Measurements from ENCODE around the gene PPP1R37.

Gene PPP1R37

DNA sequence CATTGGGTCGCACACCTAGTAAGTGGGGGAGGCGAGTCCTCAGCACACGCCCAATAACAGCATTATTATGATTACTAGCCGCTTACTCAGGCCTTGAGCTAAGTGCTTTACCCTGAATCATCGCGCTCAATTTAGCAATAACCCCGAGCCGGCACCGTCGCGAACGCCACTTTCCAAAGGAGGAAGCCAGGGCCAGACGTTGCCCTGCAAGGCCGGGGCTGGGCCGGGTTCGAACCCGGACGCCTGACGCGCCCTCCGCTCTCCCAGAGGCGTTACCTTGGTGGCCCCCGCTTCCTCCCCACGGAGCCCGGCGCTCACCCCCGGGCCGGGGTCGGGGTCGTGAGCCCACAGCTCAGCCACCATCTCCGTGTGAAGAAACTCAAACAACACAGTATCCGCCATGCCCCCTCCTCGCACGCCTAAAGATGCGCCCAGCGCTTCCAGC lies 84.9 kb downstream of the PPP1R37 start, which contains the start of gene TRAPPC6A:
Gene TRAPPC6A (minus strand): TSS at position 421 of the 445 bp plus-strand sequence. CDS start 19 bp downstream, at position 402.
- TF ChIP-seq ZNF70 (CRISPR knock-in tag; IDR thresholded peaks at IDR 0.05) (no peak), SNAI2 (CRISPR knock-in tag; IDR thresholded peaks at IDR 0.05) (no peak), ZFP3 (CRISPR knock-in tag; IDR thresholded peaks at IDR 0.05) (no peak)
- TF ChIP-seq, protein P1, sequence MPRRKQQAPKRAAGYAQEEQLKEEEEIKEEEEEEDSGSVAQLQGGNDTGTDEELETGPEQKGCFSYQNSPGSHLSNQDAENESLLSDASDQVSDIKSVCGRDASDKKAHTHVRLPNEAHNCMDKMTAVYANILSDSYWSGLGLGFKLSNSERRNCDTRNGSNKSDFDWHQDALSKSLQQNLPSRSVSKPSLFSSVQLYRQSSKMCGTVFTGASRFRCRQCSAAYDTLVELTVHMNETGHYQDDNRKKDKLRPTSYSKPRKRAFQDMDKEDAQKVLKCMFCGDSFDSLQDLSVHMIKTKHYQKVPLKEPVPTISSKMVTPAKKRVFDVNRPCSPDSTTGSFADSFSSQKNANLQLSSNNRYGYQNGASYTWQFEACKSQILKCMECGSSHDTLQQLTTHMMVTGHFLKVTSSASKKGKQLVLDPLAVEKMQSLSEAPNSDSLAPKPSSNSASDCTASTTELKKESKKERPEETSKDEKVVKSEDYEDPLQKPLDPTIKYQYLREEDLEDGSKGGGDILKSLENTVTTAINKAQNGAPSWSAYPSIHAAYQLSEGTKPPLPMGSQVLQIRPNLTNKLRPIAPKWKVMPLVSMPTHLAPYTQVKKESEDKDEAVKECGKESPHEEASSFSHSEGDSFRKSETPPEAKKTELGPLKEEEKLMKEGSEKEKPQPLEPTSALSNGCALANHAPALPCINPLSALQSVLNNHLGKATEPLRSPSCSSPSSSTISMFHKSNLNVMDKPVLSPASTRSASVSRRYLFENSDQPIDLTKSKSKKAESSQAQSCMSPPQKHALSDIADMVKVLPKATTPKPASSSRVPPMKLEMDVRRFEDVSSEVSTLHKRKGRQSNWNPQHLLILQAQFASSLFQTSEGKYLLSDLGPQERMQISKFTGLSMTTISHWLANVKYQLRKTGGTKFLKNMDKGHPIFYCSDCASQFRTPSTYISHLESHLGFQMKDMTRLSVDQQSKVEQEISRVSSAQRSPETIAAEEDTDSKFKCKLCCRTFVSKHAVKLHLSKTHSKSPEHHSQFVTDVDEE (CRISPR knock-in tag; IDR thresholded peaks at IDR 0.05): no peak
- ATAC-seq: peak; percentile 5

DNA sequence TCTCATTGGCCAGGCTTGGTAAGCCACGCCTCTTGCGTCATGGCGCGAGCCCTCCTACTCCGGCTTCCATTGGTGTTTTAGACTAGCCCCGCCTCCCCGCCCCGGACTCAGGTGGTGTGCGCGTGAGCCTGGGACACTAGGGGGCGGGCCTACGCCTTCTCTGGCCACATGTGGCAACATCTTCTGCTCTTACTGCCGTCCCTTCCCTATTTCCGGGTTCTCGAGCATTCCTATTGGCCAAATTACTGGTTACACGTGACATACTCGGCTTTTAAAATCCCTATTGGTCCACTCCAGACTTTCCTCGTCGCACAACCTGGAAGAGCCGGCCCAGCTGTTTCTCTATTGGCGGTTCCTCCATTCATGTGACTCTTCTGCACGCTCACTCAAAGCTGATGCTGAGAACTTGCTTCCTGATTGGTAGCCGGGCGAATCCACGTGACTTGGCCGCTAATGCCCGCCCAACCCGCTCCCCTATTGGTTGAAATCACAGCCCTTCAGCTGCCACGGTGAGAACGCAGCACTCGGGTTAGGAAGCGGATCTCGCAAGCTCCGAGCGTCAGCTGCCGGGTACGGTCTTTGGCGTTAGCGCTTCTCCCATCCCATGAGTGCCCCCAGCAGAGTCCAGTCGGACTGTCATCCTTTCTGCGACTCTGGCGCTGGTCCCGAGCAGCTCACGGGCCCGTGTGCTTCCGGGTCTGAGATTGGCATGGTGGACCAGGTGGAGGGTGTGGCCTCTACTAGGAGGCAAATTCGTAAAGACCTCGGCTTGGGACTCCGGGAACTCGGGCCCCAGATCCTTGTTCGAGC lies 85.5 kb downstream of the PPP1R37 start, which contains the start of gene BLOC1S3:
Gene BLOC1S3 (plus strand): TSS at position 523 of the 810 bp plus-strand sequence. CDS start 513 bp downstream, outside the sequence.
- peak; percentile 97 for TF ChIP-seq ARNTL (CRISPR knock-in tag; IDR thresholded peaks at IDR 0.05; ENCODE audit: borderline replicate concordance, low read depth)
- TF ChIP-seq ESRRG (CRISPR knock-in tag; IDR thresholded peaks at IDR 0.05): no peak
- peak; percentile 94 for ATAC-seq

DNA sequence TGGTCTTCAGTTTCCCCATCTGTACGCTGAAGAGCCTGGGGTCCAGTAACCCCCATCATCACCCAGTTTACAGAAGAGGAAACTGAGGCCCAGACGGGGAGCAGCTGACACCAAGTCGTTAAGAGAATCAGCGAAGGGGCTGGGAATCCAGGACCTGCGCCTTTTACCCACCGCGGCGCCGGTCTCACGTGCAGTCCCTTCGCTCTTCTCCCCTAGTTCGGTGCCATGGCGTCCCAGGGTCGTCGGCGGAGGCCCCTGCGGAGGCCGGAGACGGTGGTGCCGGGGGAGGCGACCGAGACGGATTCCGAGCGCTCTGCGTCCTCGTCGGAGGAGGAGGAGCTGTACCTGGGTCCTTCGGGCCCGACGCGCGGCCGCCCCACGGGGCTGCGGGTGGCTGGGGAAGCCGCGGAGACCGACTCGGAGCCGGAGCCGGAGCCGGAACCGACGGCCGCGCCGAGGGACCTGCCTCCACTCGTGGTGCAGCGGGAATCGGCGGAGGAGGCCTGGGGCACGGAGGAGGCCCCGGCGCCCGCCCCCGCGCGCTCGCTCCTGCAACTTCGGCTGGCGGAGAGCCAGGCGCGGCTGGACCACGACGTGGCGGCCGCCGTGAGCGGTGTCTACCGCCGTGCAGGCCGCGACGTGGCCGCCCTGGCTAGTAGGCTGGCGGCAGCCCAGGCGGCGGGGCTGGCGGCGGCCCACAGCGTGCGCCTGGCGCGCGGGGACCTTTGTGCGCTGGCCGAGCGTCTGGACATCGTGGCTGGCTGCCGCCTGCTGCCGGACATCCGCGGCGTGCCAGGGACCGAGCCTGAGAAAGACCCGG lies 86.3 kb downstream of the PPP1R37 start:
- TF ChIP-seq CSDC2 (CRISPR knock-in tag; IDR thresholded peaks at IDR 0.05) (0 out of 2 replicates have a peak, but pooled peaks have one; percentile 18), PPARA (CRISPR knock-in tag; IDR thresholded peaks at IDR 0.05; ENCODE audit: borderline replicate concordance) (no peak)
- no peak for ATAC-seq

DNA sequence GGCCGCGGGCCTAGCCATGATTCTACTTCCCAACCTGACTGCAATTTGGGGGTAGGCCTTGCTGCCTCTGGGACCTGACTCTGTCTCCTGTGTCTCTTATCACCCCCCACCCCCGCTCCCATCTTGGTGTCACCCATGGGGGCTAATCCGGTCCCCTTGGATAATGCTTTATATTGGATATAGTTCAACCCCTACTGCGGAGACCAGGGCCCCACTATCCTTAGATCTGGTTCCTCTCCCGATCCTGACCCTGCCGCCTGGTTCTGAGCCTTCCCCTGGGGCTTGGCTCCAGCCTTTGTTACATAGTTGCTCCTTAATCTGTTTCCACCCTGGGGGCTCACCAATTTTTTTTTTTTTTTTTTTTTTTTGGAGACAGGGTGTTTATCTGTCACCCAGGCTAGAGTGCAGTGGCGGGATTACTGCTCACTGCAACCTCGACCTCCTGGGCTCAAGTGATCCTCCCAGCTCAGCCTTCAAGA lies 87.0 kb downstream of the PPP1R37 start:
- no peak for ATAC-seq
- TF ChIP-seq GLIS3 (CRISPR knock-in tag; IDR thresholded peaks at IDR 0.05) (no peak), ZNF70 (CRISPR knock-in tag; IDR thresholded peaks at IDR 0.05) (no peak), ZFP30 (CRISPR knock-in tag; IDR thresholded peaks at IDR 0.05) (no peak)

DNA sequence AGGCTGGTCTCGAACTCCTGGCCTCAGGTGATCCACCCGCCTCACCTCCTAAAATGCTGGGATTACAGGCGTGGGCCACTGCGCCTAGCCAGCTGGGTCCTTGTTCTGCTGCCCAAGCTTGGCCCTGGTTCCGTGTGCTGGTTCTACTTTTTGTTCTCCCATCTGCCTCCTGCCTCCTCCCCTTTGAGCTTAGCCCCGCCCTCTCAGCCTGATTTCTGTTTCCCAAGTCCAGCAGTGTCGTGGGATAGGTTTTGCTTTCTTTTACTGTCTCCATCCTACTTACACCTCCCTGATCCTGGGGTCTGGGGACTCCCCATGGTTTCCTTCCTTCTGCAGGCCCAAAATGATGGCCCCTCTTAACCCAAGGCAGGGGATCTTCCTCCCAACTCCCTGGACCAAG lies 88.0 kb downstream of the PPP1R37 start:
- TF ChIP-seq, protein P1 (CRISPR knock-in tag; IDR thresholded peaks at IDR 0.05): no peak
- TF ChIP-seq ZNF70 (CRISPR knock-in tag; IDR thresholded peaks at IDR 0.05) (no peak), ESRRG (CRISPR knock-in tag; IDR thresholded peaks at IDR 0.05) (no peak), ZFP30 (CRISPR knock-in tag; IDR thresholded peaks at IDR 0.05) (no peak), GLIS3 (CRISPR knock-in tag; IDR thresholded peaks at IDR 0.05) (no peak), ZNF8 (CRISPR knock-in tag; IDR thresholded peaks at IDR 0.05) (no peak)
- TF ChIP-seq, protein P2, sequence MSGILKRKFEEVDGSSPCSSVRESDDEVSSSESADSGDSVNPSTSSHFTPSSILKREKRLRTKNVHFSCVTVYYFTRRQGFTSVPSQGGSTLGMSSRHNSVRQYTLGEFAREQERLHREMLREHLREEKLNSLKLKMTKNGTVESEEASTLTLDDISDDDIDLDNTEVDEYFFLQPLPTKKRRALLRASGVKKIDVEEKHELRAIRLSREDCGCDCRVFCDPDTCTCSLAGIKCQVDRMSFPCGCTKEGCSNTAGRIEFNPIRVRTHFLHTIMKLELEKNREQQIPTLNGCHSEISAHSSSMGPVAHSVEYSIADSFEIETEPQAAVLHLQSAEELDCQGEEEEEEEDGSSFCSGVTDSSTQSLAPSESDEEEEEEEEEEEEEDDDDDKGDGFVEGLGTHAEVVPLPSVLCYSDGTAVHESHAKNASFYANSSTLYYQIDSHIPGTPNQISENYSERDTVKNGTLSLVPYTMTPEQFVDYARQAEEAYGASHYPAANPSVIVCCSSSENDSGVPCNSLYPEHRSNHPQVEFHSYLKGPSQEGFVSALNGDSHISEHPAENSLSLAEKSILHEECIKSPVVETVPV (CRISPR knock-in tag; IDR thresholded peaks at IDR 0.05): no peak
- ATAC-seq: no peak

DNA sequence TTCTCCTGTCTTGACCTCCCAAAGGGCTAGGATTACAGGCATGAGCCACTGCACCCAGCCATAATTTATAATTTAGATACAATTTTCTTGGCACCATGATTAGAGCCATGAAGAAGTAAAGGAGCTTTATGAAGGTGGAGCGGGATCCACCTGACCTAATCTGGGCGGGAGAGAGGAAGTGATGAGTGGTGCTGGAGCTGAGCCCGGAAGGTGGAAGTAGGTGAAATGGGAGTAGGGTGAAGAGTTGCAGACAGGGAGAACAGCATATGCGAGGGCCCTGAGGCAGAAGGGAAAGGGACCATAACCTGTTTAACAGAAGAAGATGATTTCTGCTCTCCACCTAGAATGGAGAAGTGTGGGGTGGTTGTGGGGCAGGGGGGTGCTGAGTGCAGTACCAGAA lies 89.8 kb downstream of the PPP1R37 start:
- no peak for ATAC-seq
- TF ChIP-seq CSDC2 (CRISPR knock-in tag; IDR thresholded peaks at IDR 0.05) (no peak), ZNF8 (CRISPR knock-in tag; IDR thresholded peaks at IDR 0.05) (no peak), ZFP3 (CRISPR knock-in tag; IDR thresholded peaks at IDR 0.05) (no peak), OSR1 (CRISPR knock-in tag; IDR thresholded peaks at IDR 0.05) (no peak)
- TF ChIP-seq, protein P3, sequence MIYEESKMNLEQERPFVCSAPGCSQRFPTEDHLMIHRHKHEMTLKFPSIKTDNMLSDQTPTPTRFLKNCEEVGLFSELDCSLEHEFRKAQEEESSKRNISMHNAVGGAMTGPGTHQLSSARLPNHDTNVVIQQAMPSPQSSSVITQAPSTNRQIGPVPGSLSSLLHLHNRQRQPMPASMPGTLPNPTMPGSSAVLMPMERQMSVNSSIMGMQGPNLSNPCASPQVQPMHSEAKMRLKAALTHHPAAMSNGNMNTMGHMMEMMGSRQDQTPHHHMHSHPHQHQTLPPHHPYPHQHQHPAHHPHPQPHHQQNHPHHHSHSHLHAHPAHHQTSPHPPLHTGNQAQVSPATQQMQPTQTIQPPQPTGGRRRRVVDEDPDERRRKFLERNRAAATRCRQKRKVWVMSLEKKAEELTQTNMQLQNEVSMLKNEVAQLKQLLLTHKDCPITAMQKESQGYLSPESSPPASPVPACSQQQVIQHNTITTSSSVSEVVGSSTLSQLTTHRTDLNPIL (CRISPR knock-in tag; IDR thresholded peaks at IDR 0.05; ENCODE audit: low read depth): no peak
